GM21576 (cell line): ENCODE measurements around the gene KYAT1.

ENCODE experiments used
- ATAC-seq: cut with Tn5 transposase; IDR thresholded peaks from one replicate; pipeline ENCODE4 v1.9.1; 2021; ENCODE audit warnings: mild to moderate bottlenecking, moderate library complexity; ENCODE audit not compliant: unreplicated experiment

KYAT1 gene

GRCh38 chr9:128786681-128787601 is 94.8 kb downstream of the KYAT1 start, which contains the start of gene TBC1D13:
TSS of gene TBC1D13 (plus strand) at chr9:128787253. CDS start at chr9:128787354, 101 bp downstream.
- peak; percentile 83 for ATAC-seq

- ATAC-seq, result no peak
Measured at GRCh38 chr9:128785427-128785826, 96.3 kb downstream of the KYAT1 start.
